ENCODE measurements around the gene MOSMO. TPM values are rescaled to one million over a fixed set of nuclear protein-coding genes. Genes with fewer than 3 reads are reported as not detected.
A peak's percentile ranks its signal among the peaks of the same experiment; 100 is the strongest.
"Not testable (repeated sequence)": the region's sequence is repeated elsewhere in the genome, so short reads cannot be mapped to it uniquely, and the experiment has no call there.

MOSMO gene
- total RNA-seq, 2 experiments from 2014 or later, result 8.1 to 9.6 TPM

- Mint-ChIP-seq H3K27ac (no peak overlapping the region), H3K4me3 (no peak overlapping the region), H3K9me3 (no peaks in the 10 kb centered on the region), H3K27me3 (no peaks in the 10 kb centered on the region), H3K36me3 (peaks cover 2% of the 10 kb centered on the region), H3K4me1 (ENCODE audit: low read depth) (peaks cover 27% of the 10 kb centered on the region)
- ChIA-PET CTCF (no interaction called here), POLR2A (no interaction called here)
- intact Hi-C loops (cut with micrococcal nuclease), result no loop called here
- DNase-seq, result no peak
Observed at GRCh38 chr16:22023505-22023904, 15.6 kb downstream of the MOSMO start.

- DNase-seq; H3K9me3 Mint-ChIP-seq; H3K36me3 Mint-ChIP-seq; H3K27me3 Mint-ChIP-seq; H3K4me3 Mint-ChIP-seq; intact Hi-C loops (cut with micrococcal nuclease); POLR2A ChIA-PET; H3K27ac Mint-ChIP-seq: not testable (repeated sequence)
- CTCF ChIA-PET, result interaction anchor here (0.6 to 1.4 kb wide), 4 partner anchors 10 to 346 kb away, joined by 3 to 6 read pairs (median 4); no protein-coding TSS in a partner anchor
- peaks cover 24% of the 10 kb centered on the region for H3K4me1 Mint-ChIP-seq (ENCODE audit: low read depth)
Observed at GRCh38 chr16:22024785-22025184, 16.9 kb downstream of the MOSMO start.

GRCh38 chr16:22027633-22028032 lies 19.7 kb downstream of the MOSMO start:
- Mint-ChIP-seq H3K9me3 (no peaks in the 10 kb centered on the region), H3K36me3 (peaks cover 9% of the 10 kb centered on the region), H3K4me3 (no peak overlapping the region), H3K27me3 (no peaks in the 10 kb centered on the region), H3K27ac (no peak overlapping the region), H3K4me1 (ENCODE audit: low read depth) (peaks cover 30% of the 10 kb centered on the region)
- ChIA-PET CTCF (interaction anchor here (2.6 kb wide), 1 partner anchor 50 kb away, joined by 14 read pairs; no protein-coding TSS in a partner anchor), POLR2A (no interaction called here)
- intact Hi-C loops (cut with micrococcal nuclease), result no loop called here
- DNase-seq, result no peak

GRCh38 chr16:22029632-22030031 lies 21.7 kb downstream of the MOSMO start:
- no peaks in the 10 kb centered on the region for H3K9me3 Mint-ChIP-seq
- H3K4me1 Mint-ChIP-seq (ENCODE audit: low read depth), result peaks cover 38% of the 10 kb centered on the region
- no peaks in the 10 kb centered on the region for H3K27me3 Mint-ChIP-seq
- DNase-seq, result no peak
- H3K27ac Mint-ChIP-seq, result no peak overlapping the region
- no peak overlapping the region for H3K4me3 Mint-ChIP-seq
- H3K36me3 Mint-ChIP-seq, result peaks cover 10% of the 10 kb centered on the region
- intact Hi-C loops (cut with micrococcal nuclease), result no loop called here
- ChIA-PET CTCF (interaction anchor here (0.9 to 1.2 kb wide), 2 partner anchors 48 to 70 kb away, joined by 3 to 8 read pairs; no protein-coding TSS in a partner anchor), POLR2A (no interaction called here)

GRCh38 chr16:22030087-22030812 lies 22.3 kb downstream of the MOSMO start:
- H3K27ac Mint-ChIP-seq, result no peak overlapping the region
- no peak overlapping the region for H3K4me3 Mint-ChIP-seq
- H3K36me3 Mint-ChIP-seq, result peaks cover 10% of the 10 kb centered on the region
- H3K4me1 Mint-ChIP-seq (ENCODE audit: low read depth), result peaks cover 43% of the 10 kb centered on the region
- H3K27me3 Mint-ChIP-seq, result no peaks in the 10 kb centered on the region
- H3K9me3 Mint-ChIP-seq, result no peaks in the 10 kb centered on the region
- DNase-seq, result no peak
- POLR2A ChIA-PET, result no interaction called here
- CTCF ChIA-PET, result no interaction called here
- intact Hi-C loops (cut with micrococcal nuclease), result no loop called here

- POLR2A ChIA-PET, result no interaction called here
- peaks cover 41% of the 10 kb centered on the region for H3K4me1 Mint-ChIP-seq (ENCODE audit: low read depth)
- intact Hi-C loops (cut with micrococcal nuclease), result no loop called here
- H3K36me3 Mint-ChIP-seq, result peaks cover 10% of the 10 kb centered on the region
- H3K4me3 Mint-ChIP-seq, result no peak overlapping the region
- no peaks in the 10 kb centered on the region for H3K27me3 Mint-ChIP-seq
- no peak for DNase-seq
- H3K27ac Mint-ChIP-seq, result no peak overlapping the region
- CTCF ChIA-PET, result no interaction called here
- H3K9me3 Mint-ChIP-seq, result no peaks in the 10 kb centered on the region
Observed at GRCh38 chr16:22031483-22032083, 23.7 kb downstream of the MOSMO start.

- DNase-seq, result no peak
- Mint-ChIP-seq H3K4me1 (ENCODE audit: low read depth) (peaks cover 40% of the 10 kb centered on the region), H3K9me3 (no peaks in the 10 kb centered on the region), H3K36me3 (peaks cover 18% of the 10 kb centered on the region), H3K4me3 (no peak overlapping the region), H3K27ac (peak overlapping the region; percentile 24), H3K27me3 (no peaks in the 10 kb centered on the region)
- ChIA-PET POLR2A (no interaction called here), CTCF (interaction anchor here (4.8 kb wide), 1 partner anchor 43 kb away, joined by 27 read pairs; no protein-coding TSS in a partner anchor)
- intact Hi-C loops (cut with micrococcal nuclease), result no loop called here
Observed at GRCh38 chr16:22034503-22034902, 26.6 kb downstream of the MOSMO start.

- peak; percentile 10 for DNase-seq
- Mint-ChIP-seq H3K4me3 (no peak overlapping the region), H3K4me1 (ENCODE audit: low read depth) (peaks cover 40% of the 10 kb centered on the region), H3K36me3 (peaks cover 14% of the 10 kb centered on the region), H3K9me3 (no peaks in the 10 kb centered on the region), H3K27ac (peak overlapping the region; percentile 24), H3K27me3 (no peaks in the 10 kb centered on the region)
- ChIA-PET POLR2A (interaction anchor here (0.5 kb wide), 1 partner anchor 18 kb away, joined by 4 read pairs; no protein-coding TSS in a partner anchor), CTCF (interaction anchor here (4.8 kb wide), 1 partner anchor 43 kb away, joined by 27 read pairs; no protein-coding TSS in a partner anchor)
- intact Hi-C loops (cut with micrococcal nuclease), result no loop called here
Observed at GRCh38 chr16:22035153-22035552, 27.2 kb downstream of the MOSMO start.

GRCh38 chr16:22043882-22044281 lies 36.0 kb downstream of the MOSMO start:
- intact Hi-C loops (cut with micrococcal nuclease); DNase-seq; H3K4me3 Mint-ChIP-seq; POLR2A ChIA-PET; H3K27me3 Mint-ChIP-seq; H3K27ac Mint-ChIP-seq; H3K36me3 Mint-ChIP-seq; H3K4me1 Mint-ChIP-seq (ENCODE audit: low read depth); H3K9me3 Mint-ChIP-seq: not testable (repeated sequence)
- CTCF ChIA-PET, result interaction anchor here (1.0 kb wide), 1 partner anchor 34 kb away, joined by 4 read pairs; no protein-coding TSS in a partner anchor

GRCh38 chr16:22045888-22046287 lies 38.0 kb downstream of the MOSMO start:
- DNase-seq; H3K4me1 Mint-ChIP-seq (ENCODE audit: low read depth); H3K4me3 Mint-ChIP-seq; H3K9me3 Mint-ChIP-seq; H3K36me3 Mint-ChIP-seq; H3K27ac Mint-ChIP-seq; CTCF ChIA-PET; H3K27me3 Mint-ChIP-seq; intact Hi-C loops (cut with micrococcal nuclease); POLR2A ChIA-PET: not testable (repeated sequence)

- intact Hi-C loops (cut with micrococcal nuclease), result no loop called here
- no peak overlapping the region for H3K4me3 Mint-ChIP-seq
- H3K4me1 Mint-ChIP-seq (ENCODE audit: low read depth), result peaks cover 30% of the 10 kb centered on the region
- ChIA-PET POLR2A (interaction anchor here (0.6 kb wide), 1 partner anchor 55 kb away, joined by 4 read pairs; no protein-coding TSS in a partner anchor), CTCF (interaction anchor here (1.8 to 4.0 kb wide), 2 partner anchors 27 to 49 kb away, joined by 7 to 25 read pairs; no protein-coding TSS in a partner anchor)
- H3K27me3 Mint-ChIP-seq, result no peaks in the 10 kb centered on the region
- no peaks in the 10 kb centered on the region for H3K9me3 Mint-ChIP-seq
- H3K36me3 Mint-ChIP-seq, result peaks cover 3% of the 10 kb centered on the region
- H3K27ac Mint-ChIP-seq, result no peak overlapping the region
- no peak for DNase-seq
Observed at GRCh38 chr16:22050963-22051362, 43.1 kb downstream of the MOSMO start.

- no peak overlapping the region for H3K4me3 Mint-ChIP-seq
- H3K36me3 Mint-ChIP-seq, result peaks cover 5% of the 10 kb centered on the region
- POLR2A ChIA-PET, result no interaction called here
- peaks cover 34% of the 10 kb centered on the region for H3K4me1 Mint-ChIP-seq (ENCODE audit: low read depth)
- intact Hi-C loops (cut with micrococcal nuclease), result no loop called here
- no peaks in the 10 kb centered on the region for H3K9me3 Mint-ChIP-seq
- H3K27ac Mint-ChIP-seq, result no peak overlapping the region
- no peaks in the 10 kb centered on the region for H3K27me3 Mint-ChIP-seq
- DNase-seq, result no peak
- CTCF ChIA-PET, result interaction anchor here (1.7 kb wide), 1 partner anchor 25 kb away, joined by 6 read pairs; no protein-coding TSS in a partner anchor
Observed at GRCh38 chr16:22052980-22053379, 45.1 kb downstream of the MOSMO start.

Data from activated CD4-positive, alpha-beta memory T cell treated with anti-CD3 and anti-CD28 coated beads for 36 hours (primary cell).